ENCODE results near the gene FOXA2.

DNA sequence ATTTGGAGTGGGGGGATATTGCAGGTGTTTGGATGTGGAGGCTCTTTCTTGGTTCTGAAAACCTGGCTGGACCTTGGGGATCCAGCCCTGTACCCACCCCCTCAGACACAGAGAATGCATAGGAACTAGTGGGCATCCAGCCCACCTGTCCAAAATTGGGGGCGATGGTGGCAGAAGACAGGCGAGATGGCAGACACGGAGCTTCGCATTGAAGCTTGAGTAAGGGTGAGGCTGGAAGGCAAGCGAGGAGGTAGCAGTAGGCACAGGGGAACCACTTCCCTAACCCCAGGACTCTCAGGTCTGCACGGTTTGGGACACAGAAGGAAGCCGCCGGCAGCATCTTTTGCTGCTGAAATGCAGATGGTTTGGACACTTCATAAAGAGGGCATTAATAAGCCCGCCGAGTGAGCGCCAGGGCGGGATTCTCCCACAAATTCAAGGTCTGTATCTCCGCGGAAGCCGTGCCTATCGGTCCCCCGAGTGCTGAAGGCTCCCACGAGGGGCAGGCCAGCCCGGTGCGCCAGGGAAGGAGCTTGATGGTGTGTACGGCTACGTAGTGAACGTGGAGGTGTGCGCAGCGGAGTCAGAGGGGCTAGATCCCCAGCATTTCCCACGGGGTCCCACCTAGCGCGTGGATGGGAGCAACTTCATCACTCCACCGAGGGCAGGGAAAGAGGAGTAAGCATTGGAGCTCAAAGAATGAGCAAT is 1.6 kb upstream of the FOXA2 start:
- TF ChIP-seq EZH2phosphoT487 (IDR thresholded peaks at IDR 0.05; ENCODE audit: borderline replicate concordance, low read length): no peak
- TF ChIP-seq, protein P1, sequence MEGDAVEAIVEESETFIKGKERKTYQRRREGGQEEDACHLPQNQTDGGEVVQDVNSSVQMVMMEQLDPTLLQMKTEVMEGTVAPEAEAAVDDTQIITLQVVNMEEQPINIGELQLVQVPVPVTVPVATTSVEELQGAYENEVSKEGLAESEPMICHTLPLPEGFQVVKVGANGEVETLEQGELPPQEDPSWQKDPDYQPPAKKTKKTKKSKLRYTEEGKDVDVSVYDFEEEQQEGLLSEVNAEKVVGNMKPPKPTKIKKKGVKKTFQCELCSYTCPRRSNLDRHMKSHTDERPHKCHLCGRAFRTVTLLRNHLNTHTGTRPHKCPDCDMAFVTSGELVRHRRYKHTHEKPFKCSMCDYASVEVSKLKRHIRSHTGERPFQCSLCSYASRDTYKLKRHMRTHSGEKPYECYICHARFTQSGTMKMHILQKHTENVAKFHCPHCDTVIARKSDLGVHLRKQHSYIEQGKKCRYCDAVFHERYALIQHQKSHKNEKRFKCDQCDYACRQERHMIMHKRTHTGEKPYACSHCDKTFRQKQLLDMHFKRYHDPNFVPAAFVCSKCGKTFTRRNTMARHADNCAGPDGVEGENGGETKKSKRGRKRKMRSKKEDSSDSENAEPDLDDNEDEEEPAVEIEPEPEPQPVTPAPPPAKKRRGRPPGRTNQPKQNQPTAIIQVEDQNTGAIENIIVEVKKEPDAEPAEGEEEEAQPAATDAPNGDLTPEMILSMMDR (IDR thresholded peaks at IDR 0.05; ENCODE audit: low read depth, low read length, poor library complexity, severe bottlenecking): no peak

Measured in DOHH2 (cell line).